Measurements from ENCODE around the gene ATP6V1G3.
"Not testable (repeated sequence)": the region's sequence is repeated elsewhere in the genome, so short reads cannot be mapped to it uniquely, and the experiment has no call there.

GRCh38 chr1:198583209-198583802 lies 42.8 kb upstream of the ATP6V1G3 start:
- not testable (repeated sequence) for TF ChIP-seq MAFK, POLR2A (IDR thresholded peaks at IDR 0.05; ENCODE audit: low read depth, low read length)
- TF ChIP-seq, protein P1, sequence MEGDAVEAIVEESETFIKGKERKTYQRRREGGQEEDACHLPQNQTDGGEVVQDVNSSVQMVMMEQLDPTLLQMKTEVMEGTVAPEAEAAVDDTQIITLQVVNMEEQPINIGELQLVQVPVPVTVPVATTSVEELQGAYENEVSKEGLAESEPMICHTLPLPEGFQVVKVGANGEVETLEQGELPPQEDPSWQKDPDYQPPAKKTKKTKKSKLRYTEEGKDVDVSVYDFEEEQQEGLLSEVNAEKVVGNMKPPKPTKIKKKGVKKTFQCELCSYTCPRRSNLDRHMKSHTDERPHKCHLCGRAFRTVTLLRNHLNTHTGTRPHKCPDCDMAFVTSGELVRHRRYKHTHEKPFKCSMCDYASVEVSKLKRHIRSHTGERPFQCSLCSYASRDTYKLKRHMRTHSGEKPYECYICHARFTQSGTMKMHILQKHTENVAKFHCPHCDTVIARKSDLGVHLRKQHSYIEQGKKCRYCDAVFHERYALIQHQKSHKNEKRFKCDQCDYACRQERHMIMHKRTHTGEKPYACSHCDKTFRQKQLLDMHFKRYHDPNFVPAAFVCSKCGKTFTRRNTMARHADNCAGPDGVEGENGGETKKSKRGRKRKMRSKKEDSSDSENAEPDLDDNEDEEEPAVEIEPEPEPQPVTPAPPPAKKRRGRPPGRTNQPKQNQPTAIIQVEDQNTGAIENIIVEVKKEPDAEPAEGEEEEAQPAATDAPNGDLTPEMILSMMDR (conservative IDR thresholded peaks at IDR 0.05; ENCODE audit: low read depth, low read length), result not testable (repeated sequence)

Data from IMR-90 (cell line).